Measurements from ENCODE around the gene AGPAT1.

AGPAT1 gene

DNA sequence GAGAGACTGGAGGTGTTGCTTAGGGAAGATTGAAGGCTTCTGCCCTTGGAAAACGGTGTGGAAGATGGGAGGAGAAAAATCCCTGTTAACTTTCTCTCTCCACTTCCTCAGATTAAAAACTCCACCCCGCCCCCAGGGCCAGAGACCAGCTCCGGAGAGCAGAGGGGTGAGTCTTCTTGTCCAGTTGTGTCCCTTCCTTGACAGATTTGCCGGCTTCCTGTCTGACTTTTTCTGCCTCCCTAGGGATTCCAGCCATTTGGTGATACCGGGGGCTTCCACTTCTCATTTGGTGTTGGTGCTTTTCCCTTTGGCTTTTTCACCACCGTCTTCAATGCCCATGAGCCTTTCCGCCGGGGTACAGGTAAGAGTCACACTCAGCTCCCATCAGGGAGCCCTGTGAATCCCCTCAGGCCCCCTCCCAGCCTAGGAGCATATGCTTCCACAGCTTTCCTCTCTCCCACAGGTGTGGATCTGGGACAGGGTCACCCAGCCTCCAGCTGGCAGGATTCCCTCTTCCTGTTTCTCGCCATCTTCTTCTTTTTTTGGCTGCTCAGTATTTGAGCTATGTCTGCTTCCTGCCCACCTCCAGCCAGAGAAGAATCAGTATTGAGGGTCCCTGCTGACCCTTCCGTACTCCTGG, 4.0 kb upstream of the AGPAT1 start:
- no peak for FAIRE-seq
- TF ChIP-seq TAF1 (IDR thresholded peaks at IDR 0.05; ENCODE audit: low read depth, low read length) (no peak), POU2F2 (IDR thresholded peaks at IDR 0.05; ENCODE audit: low read depth, low read length) (no peak), POLR2A (IDR thresholded peaks at IDR 0.05; ENCODE audit: low read depth, low read length) (no peak), POLR2AphosphoS5 (IDR thresholded peaks at IDR 0.05; ENCODE audit: low read depth, low read length) (no peak), SPI1 (IDR thresholded peaks at IDR 0.05; ENCODE audit: low read depth, low read length) (no peak), PAX5 (IDR thresholded peaks at IDR 0.05; ENCODE audit: insufficient read depth, low read length, severe bottlenecking) (no peak)
- DNase-seq (ENCODE audit: insufficient read length, low spot score), result no peak

DNA sequence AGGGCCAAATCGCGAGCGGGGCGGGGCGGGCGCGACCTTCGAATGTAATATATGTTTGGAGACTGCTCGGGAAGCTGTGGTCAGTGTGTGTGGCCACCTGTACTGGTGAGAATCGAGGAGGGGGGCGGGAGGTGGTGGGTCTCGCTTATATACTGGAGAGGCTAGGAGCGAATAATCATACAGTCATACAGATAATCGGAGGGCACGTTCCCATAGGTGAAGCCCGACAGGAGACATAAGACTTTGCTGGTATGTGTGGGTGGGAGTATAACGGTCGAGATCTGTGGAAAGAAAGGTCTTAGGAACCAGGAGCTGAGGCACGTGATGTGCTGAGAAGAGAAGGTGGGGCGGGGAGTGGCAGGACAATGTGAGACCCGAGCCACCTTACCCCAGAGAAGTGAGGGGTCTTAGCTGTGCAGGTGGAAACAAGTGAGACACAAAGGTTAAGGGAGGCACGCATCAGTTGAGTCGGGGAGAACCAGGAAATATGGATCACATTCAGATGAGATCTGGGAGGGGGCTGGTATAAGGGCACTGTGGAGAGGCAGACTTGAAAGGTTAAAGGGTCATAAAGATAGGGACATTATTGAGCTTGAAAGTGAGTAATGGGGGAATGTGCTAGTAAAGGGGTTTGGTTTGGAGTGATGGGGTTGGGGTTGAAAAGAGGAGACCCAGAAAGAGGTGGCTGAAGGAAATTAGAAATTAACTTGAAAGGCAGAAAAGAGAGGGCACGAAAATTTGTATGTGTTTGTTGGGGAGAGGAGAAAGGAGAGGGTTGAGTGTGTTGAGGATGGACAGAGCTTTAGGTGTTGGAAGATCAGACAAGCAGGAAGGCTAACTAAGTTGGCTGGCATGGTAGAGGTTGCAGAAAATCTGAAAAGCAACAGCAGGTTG, 2.9 kb upstream of the AGPAT1 start:
- no peak for FAIRE-seq
- TF ChIP-seq TAF1 (IDR thresholded peaks at IDR 0.05; ENCODE audit: low read depth, low read length), result no peak
- TF ChIP-seq POLR2A (IDR thresholded peaks at IDR 0.05; ENCODE audit: low read depth, low read length), result 0 out of 2 replicates have a peak, but pooled peaks have one; percentile 20
- no peak for TF ChIP-seq PAX5 (IDR thresholded peaks at IDR 0.05; ENCODE audit: insufficient read depth, low read length, severe bottlenecking)
- no peak for DNase-seq (ENCODE audit: insufficient read length, low spot score)

DNA sequence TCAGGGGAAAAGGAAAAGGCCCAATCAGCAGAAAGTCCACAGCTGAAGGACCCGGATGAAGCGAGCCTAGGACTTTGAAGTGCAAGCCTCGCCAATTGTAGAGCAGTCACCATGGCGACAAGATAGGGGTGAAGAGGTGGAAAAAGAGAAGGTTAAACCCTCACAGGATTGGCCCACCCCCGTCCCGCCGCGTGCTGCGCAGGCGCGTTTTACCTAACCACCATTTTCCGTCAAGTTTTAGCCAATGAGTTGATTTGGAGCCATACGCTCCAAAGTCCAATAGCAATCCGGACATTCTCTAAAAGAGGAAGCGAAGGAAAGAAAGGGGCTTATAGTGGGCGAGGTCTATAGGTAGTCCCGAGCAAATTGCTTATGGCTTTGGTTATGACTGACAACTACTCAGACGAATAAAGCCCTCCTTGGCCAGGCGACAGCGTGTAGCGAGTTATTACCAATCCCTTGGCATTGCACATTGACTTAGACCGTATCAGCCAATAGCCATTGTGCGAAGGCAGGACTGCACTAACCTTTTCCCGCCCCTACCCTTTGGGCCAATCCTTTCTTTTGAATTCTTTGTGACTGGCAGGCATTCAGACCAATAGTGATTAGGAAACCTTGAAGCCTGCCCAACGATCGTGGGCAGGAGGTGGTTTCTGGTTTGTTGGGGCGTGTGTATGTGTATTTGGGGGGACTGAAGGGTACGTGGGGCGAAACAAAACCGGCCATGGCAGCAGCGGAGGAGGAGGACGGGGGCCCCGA, 2.1 kb upstream of the AGPAT1 start, which contains the start of gene RNF5:
Gene RNF5 (plus strand): TSS at position 618 of the 759 bp plus-strand sequence. CDS start 107 bp downstream, at position 725.
- DNase-seq (ENCODE audit: insufficient read length, low spot score) (peak; percentile 90), FAIRE-seq (peak; percentile 99)
- TF ChIP-seq POLR2A (IDR thresholded peaks at IDR 0.05; ENCODE audit: low read depth, low read length) (no peak), POU2F2 (IDR thresholded peaks at IDR 0.05; ENCODE audit: low read depth, low read length) (no peak), TAF1 (IDR thresholded peaks at IDR 0.05; ENCODE audit: low read depth, low read length) (no peak), SPI1 (IDR thresholded peaks at IDR 0.05; ENCODE audit: low read depth, low read length) (peak; percentile 92), PAX5 (IDR thresholded peaks at IDR 0.05; ENCODE audit: insufficient read depth, low read length, severe bottlenecking) (no peak), POLR2AphosphoS5 (IDR thresholded peaks at IDR 0.05; ENCODE audit: low read depth, low read length) (no peak)

DNA sequence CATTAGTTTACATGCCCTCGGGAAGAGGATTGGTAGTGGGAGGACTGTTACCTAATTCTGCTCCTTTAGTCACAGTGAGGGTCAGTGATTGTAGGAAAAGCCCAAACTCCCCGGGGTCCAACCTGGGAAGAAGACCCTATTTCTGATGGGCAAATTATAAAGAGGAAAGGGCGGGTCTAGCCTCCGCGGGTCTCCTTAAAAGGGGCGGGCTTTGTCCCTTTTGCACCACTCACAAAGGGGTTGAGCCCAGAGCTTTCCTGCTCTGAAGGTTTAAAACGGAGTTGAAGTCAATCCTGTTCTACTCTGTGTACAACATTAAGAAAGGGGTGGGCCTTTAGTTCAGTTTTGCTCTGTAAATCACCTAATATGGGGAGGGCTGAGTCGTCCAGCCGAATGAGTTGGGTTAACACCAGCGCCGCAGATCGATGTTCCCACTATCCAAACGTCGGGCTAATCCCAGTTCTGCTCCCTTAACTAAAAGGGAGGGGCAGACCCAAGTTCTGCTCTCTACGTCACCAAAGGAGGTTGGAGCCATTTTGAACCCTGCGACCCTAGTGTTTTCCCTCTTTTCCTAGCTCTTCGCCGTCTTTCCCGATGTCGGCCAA, 1.4 kb upstream of the AGPAT1 start:
- DNase-seq (ENCODE audit: insufficient read length, low spot score) (no peak), FAIRE-seq (peak; percentile 5)
- TF ChIP-seq PAX5 (IDR thresholded peaks at IDR 0.05; ENCODE audit: insufficient read depth, low read length, severe bottlenecking) (no peak), POLR2AphosphoS5 (IDR thresholded peaks at IDR 0.05; ENCODE audit: low read depth, low read length) (peak; percentile 53)

DNA sequence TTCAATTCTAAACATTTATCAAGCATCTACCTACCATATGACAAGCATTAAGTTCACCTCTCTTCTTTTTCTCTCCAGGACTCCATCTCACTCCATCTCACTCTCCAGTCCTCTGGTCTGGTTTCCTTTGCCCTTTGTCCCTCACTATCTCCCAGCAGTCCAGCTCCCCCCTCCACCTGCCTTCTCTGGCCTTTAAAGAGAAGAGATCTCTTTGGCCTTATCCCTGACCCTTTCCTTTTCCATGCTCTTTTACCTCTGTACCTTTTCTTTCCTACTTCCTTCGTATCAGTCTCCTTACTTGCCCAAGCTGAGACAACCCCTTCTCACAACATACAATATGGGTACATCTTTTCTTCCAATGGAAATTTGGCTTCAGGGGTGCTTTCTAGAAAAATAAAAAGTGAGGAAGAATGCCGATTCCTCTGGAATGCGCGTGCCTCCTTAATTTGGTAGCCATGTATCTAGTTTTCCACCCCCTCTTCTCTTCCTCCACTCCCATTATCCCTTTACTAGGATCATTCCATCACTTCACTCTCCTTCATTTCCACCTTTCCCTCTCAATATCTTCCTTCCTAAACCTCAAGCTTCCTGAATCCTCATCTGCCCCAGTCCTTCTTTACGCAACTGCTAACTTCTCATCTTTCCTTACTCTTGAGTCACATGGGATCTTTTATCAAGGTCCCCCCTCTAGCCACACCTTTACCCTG, 745 bp upstream of the AGPAT1 start:
- FAIRE-seq (no peak), DNase-seq (ENCODE audit: insufficient read length, low spot score) (no peak)
- TF ChIP-seq POU2F2 (IDR thresholded peaks at IDR 0.05; ENCODE audit: low read depth, low read length), result no peak
- no peak for TF ChIP-seq TAF1 (IDR thresholded peaks at IDR 0.05; ENCODE audit: low read depth, low read length)
- no peak for TF ChIP-seq PAX5 (IDR thresholded peaks at IDR 0.05; ENCODE audit: insufficient read depth, low read length, severe bottlenecking)
- no peak for TF ChIP-seq SPI1 (IDR thresholded peaks at IDR 0.05; ENCODE audit: low read depth, low read length)
- no peak for TF ChIP-seq POLR2AphosphoS5 (IDR thresholded peaks at IDR 0.05; ENCODE audit: low read depth, low read length)
- TF ChIP-seq POLR2A (IDR thresholded peaks at IDR 0.05; ENCODE audit: low read depth, low read length), result no peak

DNA sequence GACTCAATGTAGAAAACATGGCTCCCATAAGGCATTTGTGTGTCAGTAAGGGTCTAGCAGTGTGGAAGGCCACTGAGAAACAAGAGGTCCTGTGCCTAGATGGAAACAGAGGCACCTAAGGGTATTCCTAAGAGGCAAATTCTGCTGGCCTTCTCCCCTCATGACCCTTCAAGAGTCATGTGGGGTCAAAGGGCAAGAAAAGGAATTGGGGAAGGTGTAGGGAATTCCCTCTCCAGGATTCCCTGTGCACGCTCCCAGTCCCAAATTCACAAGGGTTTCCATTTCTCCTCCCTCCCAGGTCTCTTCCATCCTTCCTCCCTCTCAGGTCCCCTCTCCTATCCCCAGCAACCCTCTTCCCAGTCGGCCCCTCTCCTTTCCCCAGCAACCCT, 568 bp downstream of the AGPAT1 start:
- no peak for DNase-seq (ENCODE audit: insufficient read length, low spot score)
- no peak for FAIRE-seq
- no peak for TF ChIP-seq PAX5 (IDR thresholded peaks at IDR 0.05; ENCODE audit: insufficient read depth, low read length, severe bottlenecking)
- no peak for TF ChIP-seq POLR2AphosphoS5 (IDR thresholded peaks at IDR 0.05; ENCODE audit: low read depth, low read length)
- TF ChIP-seq POLR2A (IDR thresholded peaks at IDR 0.05; ENCODE audit: low read depth, low read length), result no peak
- no peak for TF ChIP-seq POU2F2 (IDR thresholded peaks at IDR 0.05; ENCODE audit: low read depth, low read length)

DNA sequence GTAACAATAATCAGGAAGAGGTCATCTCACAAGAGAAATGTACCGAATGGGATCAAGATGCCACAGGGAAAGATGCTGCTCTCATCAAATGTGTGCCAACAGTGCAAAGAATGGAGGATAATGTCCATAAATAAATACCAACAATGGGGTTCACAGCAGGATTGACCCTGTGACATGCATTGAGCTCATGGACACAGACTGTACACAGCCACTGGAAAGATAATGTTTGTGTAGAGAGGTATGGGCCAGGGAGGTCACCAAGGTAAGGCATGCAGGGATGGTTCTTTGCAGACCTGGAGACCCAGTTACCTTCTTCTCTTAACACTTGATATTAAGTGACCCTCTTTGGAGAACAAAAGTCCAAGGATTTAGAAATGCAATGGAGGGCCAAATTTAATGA, 1.5 kb downstream of the AGPAT1 start:
- DNase-seq (ENCODE audit: insufficient read length, low spot score) (no peak), FAIRE-seq (no peak)
- TF ChIP-seq PAX5 (IDR thresholded peaks at IDR 0.05; ENCODE audit: insufficient read depth, low read length, severe bottlenecking) (no peak), POLR2A (IDR thresholded peaks at IDR 0.05; ENCODE audit: low read depth, low read length) (no peak), POU2F2 (IDR thresholded peaks at IDR 0.05; ENCODE audit: low read depth, low read length) (no peak), POLR2AphosphoS5 (IDR thresholded peaks at IDR 0.05; ENCODE audit: low read depth, low read length) (no peak), SPI1 (IDR thresholded peaks at IDR 0.05; ENCODE audit: low read depth, low read length) (no peak), TAF1 (IDR thresholded peaks at IDR 0.05; ENCODE audit: low read depth, low read length) (no peak)

DNA sequence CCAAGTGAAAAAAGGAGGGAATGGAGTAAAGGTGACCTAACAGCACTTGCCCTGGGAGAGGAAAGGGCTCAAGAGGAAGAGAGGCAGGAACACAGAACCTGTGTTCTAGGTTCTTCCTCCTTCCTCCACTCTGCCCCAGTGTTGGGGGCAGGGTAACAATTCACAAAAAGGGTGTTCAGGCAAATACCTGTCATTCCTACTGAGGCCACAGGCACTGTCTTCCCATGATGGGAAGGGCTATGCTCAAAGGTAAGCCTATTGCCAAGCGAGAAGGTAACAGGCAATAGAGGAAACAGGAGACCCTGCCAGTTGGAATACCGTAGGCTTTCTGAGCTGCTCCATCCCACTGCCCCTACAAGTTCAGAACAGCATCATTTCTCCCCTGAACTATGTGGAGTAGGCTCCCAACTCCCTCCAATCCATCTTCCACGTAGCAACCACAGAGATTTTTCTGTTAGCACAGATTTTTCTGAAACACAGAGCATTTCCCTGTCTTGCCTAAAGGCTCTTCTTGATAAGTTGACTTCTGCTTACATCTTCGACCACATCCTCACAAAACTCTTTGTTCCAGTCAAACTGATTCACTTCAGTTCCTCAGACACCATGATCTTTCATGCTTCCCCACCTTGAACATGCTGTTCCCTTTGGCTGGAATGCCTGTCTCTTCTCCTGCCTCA, 2.7 kb downstream of the AGPAT1 start:
- TF ChIP-seq SPI1 (IDR thresholded peaks at IDR 0.05; ENCODE audit: low read depth, low read length) (0 out of 2 replicates have a peak, but pooled peaks have one; percentile 3), POU2F2 (IDR thresholded peaks at IDR 0.05; ENCODE audit: low read depth, low read length) (no peak)
- no peak for FAIRE-seq
- no peak for DNase-seq (ENCODE audit: insufficient read length, low spot score)

Measured in GM12891 (cell line).